ENCODE data around the gene COA8.

COA8 gene

DNA sequence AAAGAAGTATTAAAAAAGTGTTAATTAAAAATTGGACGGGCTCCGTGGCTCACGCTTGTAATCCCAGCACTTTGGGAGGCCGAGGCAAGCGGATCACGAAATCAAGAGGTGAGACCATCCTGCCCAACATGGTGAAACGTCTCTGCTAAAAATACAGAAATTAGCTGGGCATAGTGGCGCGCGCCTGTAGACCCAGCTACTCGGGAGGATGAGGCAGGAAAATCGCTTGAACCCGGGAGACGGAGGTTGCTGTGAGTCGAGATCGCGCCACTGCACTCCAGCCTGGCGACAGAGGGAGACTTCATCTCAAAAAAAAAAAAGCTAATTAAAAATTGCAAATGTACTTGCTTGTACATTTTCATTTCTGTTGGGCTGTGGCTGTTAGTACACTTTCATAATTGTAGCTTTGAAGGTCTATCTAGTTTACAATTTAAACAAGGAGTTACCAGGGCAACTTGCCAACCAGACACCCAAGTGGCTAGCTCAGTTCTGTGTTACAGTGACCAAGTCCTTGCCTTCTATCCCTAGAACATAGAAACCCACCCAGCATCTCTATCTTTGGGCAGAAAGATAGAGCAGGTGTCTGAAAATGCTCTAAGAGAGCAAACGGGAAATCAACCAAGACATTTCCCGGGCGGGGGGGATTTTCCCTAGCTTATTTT lies 1.2 kb downstream of the COA8 start:
- no peaks in the 10 kb centered on the region for H3K9me3 ChIP-seq (ENCODE audit: severe bottlenecking)
- TF ChIP-seq, protein P1, sequence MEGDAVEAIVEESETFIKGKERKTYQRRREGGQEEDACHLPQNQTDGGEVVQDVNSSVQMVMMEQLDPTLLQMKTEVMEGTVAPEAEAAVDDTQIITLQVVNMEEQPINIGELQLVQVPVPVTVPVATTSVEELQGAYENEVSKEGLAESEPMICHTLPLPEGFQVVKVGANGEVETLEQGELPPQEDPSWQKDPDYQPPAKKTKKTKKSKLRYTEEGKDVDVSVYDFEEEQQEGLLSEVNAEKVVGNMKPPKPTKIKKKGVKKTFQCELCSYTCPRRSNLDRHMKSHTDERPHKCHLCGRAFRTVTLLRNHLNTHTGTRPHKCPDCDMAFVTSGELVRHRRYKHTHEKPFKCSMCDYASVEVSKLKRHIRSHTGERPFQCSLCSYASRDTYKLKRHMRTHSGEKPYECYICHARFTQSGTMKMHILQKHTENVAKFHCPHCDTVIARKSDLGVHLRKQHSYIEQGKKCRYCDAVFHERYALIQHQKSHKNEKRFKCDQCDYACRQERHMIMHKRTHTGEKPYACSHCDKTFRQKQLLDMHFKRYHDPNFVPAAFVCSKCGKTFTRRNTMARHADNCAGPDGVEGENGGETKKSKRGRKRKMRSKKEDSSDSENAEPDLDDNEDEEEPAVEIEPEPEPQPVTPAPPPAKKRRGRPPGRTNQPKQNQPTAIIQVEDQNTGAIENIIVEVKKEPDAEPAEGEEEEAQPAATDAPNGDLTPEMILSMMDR (IDR thresholded peaks at IDR 0.05; ENCODE audit: low read depth, low read length) = no peak
- no peak overlapping the region for H3K27ac ChIP-seq
- peak overlapping the region; percentile 73 for H3K4me3 ChIP-seq (ENCODE audit: low read depth, low read length)
- H3K27me3 ChIP-seq (ENCODE audit: insufficient read depth, low read depth, severe bottlenecking) = no peaks in the 10 kb centered on the region
- DNase-seq = no peak
- peaks cover 33% of the 10 kb centered on the region for H3K36me3 ChIP-seq

DNA sequence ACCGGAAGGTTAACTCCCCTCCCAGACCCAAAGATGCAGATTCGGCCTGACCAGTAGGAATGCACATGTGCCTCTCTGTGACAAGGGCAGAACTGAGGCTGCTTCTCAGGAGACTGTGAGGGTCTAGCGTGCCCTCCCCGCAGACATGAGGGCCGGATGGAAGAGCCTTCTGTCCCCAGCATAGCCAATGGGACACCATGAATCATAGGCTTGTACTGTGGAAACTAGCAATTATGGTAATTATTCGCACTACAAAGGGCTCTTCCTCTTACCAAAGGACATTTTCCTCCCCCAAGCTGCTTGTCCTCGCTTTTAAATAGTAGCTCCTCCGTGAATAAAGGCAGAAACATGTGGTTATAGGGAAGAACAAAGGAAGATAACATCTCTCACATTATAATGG lies 6.2 kb downstream of the COA8 start:
- no peak overlapping the region for H3K27ac ChIP-seq
- H3K4me3 ChIP-seq (ENCODE audit: low read depth, low read length) = no peak overlapping the region
- no peaks in the 10 kb centered on the region for H3K27me3 ChIP-seq (ENCODE audit: insufficient read depth, low read depth, severe bottlenecking)
- DNase-seq = no peak
- TF ChIP-seq, protein P1 (IDR thresholded peaks at IDR 0.05; ENCODE audit: low read depth, low read length) = no peak
- no peaks in the 10 kb centered on the region for H3K9me3 ChIP-seq (ENCODE audit: severe bottlenecking)
- H3K36me3 ChIP-seq = peaks cover 34% of the 10 kb centered on the region

DNA sequence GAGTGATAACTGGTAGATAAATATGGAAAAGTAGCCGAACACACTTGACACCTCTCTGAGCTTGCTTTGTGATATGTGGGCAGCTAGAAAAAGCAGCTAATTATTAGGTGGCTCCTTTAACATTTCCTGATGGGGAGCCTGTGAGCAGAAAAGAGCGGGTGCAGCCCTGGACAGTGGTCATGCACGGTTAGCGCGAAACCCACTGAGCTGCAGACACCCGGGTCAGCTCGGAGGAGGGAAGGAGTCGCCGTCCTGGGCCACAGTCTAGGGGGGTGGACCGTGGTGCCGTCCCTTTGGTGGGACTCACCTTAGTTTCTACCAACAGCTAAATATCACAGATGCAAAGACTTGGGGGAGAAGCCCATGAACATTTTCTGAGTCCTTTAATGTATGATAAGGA lies 6.6 kb downstream of the COA8 start:
- no peaks in the 10 kb centered on the region for H3K9me3 ChIP-seq (ENCODE audit: severe bottlenecking)
- H3K36me3 ChIP-seq = peaks cover 38% of the 10 kb centered on the region
- no peak overlapping the region for H3K4me3 ChIP-seq (ENCODE audit: low read depth, low read length)
- TF ChIP-seq, protein P1 (IDR thresholded peaks at IDR 0.05; ENCODE audit: low read depth, low read length) = no peak
- no peak overlapping the region for H3K27ac ChIP-seq
- H3K27me3 ChIP-seq (ENCODE audit: insufficient read depth, low read depth, severe bottlenecking) = no peaks in the 10 kb centered on the region
- no peak for DNase-seq

DNA sequence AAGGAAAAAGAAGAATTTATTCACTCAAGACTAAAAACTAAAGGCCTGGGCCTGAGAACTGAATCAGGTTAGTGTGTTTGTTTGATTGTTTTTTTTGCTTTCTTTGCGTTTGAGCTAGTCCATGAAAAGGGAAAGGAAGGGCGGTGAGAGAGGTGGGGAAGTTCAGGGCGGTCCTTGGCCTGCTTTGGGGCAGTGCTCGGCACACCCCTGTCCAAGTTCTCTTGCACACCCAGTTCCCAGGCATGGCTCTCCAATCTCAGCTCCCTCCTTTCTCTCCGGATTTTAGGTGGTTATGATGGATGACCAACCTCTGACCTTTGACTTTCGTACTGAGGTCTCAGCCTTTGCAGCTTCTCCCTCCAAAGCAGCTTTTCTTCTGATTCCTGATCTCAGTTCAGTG lies 11.3 kb downstream of the COA8 start:
- TF ChIP-seq, protein P1 (IDR thresholded peaks at IDR 0.05; ENCODE audit: low read depth, low read length) = no peak
- H3K36me3 ChIP-seq = peaks cover 53% of the 10 kb centered on the region

DNA sequence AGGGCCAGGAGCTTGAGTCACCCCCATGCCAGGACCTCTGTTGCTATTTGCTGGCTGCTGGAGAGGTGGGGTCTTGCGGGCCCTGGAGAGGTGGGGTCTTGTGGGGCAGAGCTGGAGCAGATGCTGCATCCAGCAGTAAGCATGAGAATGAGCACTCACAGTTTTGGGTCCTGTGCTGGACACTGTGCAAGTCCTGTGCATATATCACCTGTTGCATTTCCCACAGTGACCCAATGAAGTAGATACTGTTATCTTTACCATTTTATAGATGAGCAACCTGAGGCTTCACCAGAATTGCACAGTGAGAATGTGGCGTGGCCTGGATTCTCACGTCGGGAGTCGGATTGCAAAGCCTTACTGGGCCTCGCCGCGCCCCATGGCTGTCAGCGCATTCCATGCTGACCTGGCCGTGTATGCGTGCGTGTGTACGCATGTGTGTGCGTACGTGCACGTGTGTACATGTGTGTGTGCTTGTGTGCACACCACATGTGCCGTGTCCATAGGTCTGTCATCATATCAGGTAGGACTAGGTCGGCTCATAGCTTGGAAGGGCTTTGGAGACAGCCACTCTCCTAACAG lies 12.0 kb downstream of the COA8 start:
- Histone ChIP-seq H3K36me3 (peaks cover 59% of the 10 kb centered on the region), H3K27ac (no peak overlapping the region), H3K9me3 (ENCODE audit: severe bottlenecking) (no peaks in the 10 kb centered on the region), H3K4me3 (ENCODE audit: low read depth, low read length) (no peak overlapping the region), H3K27me3 (ENCODE audit: insufficient read depth, low read depth, severe bottlenecking) (no peaks in the 10 kb centered on the region)
- no peak for DNase-seq
- TF ChIP-seq, protein P1 (IDR thresholded peaks at IDR 0.05; ENCODE audit: low read depth, low read length) = no peak

More for the DNA sequence above, 11.3 kb downstream of the COA8 start:
- H3K4me3 ChIP-seq (ENCODE audit: low read depth, low read length) = no peak overlapping the region
- DNase-seq = no peak
- no peaks in the 10 kb centered on the region for H3K27me3 ChIP-seq (ENCODE audit: insufficient read depth, low read depth, severe bottlenecking)
- H3K9me3 ChIP-seq (ENCODE audit: severe bottlenecking) = no peaks in the 10 kb centered on the region
- no peak overlapping the region for H3K27ac ChIP-seq

Measured in WERI-Rb-1 (cell line).